Heart right ventricle (tissue), 16 donors: ENCODE results near the gene FLAD1. TPM values are rescaled to one million over a fixed set of nuclear protein-coding genes. Genes with fewer than 3 reads are reported as not detected.

Experiments
- ATAC-seq, 8 donors: fragments of 200-7000 bp; cut with Tn5 transposase; one replicate each; pipeline ENCODE4 v1.9.1; 2020; ENCODE audit warnings: mild to moderate bottlenecking in 8 of 8, moderate library complexity in 8 of 8, moderate number of reproducible peaks in 1 of 8
- DNase-seq, 2 donors: peaks; one replicate each; pipeline ENCODE4 v3.0.0-alpha.2; 2020
- H3K27ac ChIP-seq, 10 donors: fragments of 200-600 bp; sonication (generic) in 2 of 10; one replicate each; pipeline versions ENCODE4 v1.5.0 to v1.8.0; 2020 to 2022; ENCODE audit warnings: mild to moderate bottlenecking in 3 of 10
- H3K27me3 ChIP-seq, 7 donors: fragments of 200-600 bp; one replicate each; pipeline ENCODE4 v1.8.0; 2021 to 2022; ENCODE audit warnings: mild to moderate bottlenecking in 2 of 7
- H3K36me3 ChIP-seq, 9 donors: fragments of 200-600 bp; sonication (generic) in 1 of 9; one replicate each; pipeline versions ENCODE4 v1.5.0 to v1.8.0; 2020 to 2022; ENCODE audit warnings: mild to moderate bottlenecking in 2 of 9
- H3K4me1 ChIP-seq, 9 donors: fragments of 200-600 bp; sonication (generic) in 1 of 9; one replicate each; pipeline versions ENCODE4 v1.5.0 to v1.8.0; 2020 to 2022; ENCODE audit warnings: mild to moderate bottlenecking in 4 of 9
- H3K4me3 ChIP-seq, 10 donors: fragments of 200-600 bp; sonication (generic) in 2 of 10; one replicate each; pipeline versions ENCODE4 v1.5.0 to v1.8.0; 2020 to 2022; ENCODE audit warnings: mild to moderate bottlenecking in 7 of 10, moderate library complexity in 2 of 10
- H3K9me3 ChIP-seq, 11 donors: fragments of 200-600 bp in 10 of 11; sonication (generic) in 2 of 11; one replicate each; pipeline versions ENCODE4 v1.5.0 to v1.8.0; 2013 to 2022; ENCODE audit warnings: mild to moderate bottlenecking in 2 of 11, control low read depth in 1 of 11, moderate library complexity in 1 of 11
- CTCF ChIP-seq, 9 donors: fragments of 200-600 bp; sonication (generic) in 2 of 9; IDR thresholded peaks; one replicate each; pipeline versions ENCODE4 v1.5.0 to v1.8.0; 2021 to 2022; ENCODE audit warnings: antibody characterized with exemption in 9 of 9, mild to moderate bottlenecking in 5 of 9, moderate library complexity in 1 of 9
- WGBS, 2 donors: extraction: QIAGEN DNeasy Blood & Tissue Kit; methylation state at CpG; one replicate each; pipeline ENCODE4 v1.1.7; 2013; ENCODE audit warnings: inconsistent platforms in 1 of 2; 5-methylcytosine and 5-hydroxymethylcytosine counted together
- intact Hi-C, 10 donors: fragments of 100-400 bp; cut with DNase I; formaldehyde crosslinking; loops; one replicate each; pipeline versions ENCODE4 v1.11.1 to v1.14.2; 2022
- polyA plus RNA-seq, 2 donors: library from polyadenylated mRNA; stranded (reverse); fragments of 200-250 nt; gene quantifications; one replicate each; pipeline ENCODE4 v1.2.3, GENCODE V29; 2013
- total RNA-seq, 10 donors: library from RNA; stranded (reverse); fragmentation: NEBNext Ultra II Directional in 3 of 10; extraction: Animal tissue kit (Norgen Biotek cat#: 25700) in 3 of 10; gene quantifications; one replicate each; pipeline versions ENCODE4 v1.2.1 to v1.2.4, GENCODE V29; 2021 to 2023
- donor health status: Arrhythmogenic right ventricular cardiomyopathy.
- donor health status: ischemic (EF 13 %, LVEDD 7.1; RV severe dilation, severe dysfunction).
- donor health status: healthy with polysubstance abuse.
- donor health status: DM: no; HTN: yes; CAD: no.
- donor health status: DM: no; HTN: no; CAD: no.
- donor health status: ischemic (EF 25% LVEDD 6.9; RV normal size, moderate dysfunction).
- donor health status: ischemic (EF 25% LVEDD 5.7; RV mildly dilated, moderate dysfunction).
- donor health status: healthy.
- donor health status: DM: yes; HTN: yes; CAD: no.
- donor health status: Ischemic cardiomyopathy.
- donor health status: ischemic (EF 35%, LVEDD 5.7; RV mildly dilated, moderate dysfunction).
- donor health status: nonischemic (EF 11% LVEDD 7.7; RV severe dilation, severe dysfunction).
- donor health status: DM: yes; HTN: yes; CAD: no.
- donor health status: PGD.
- donor health status: ischemic (EF 29% LVEDD 5.4; RV normal size, mild dysfunction).
- donor health status: nonischemic (EF 23%, LVEDD 6.1; RV moderate dilation, normal function).

FLAD1 gene
- total and polyA plus RNA-seq, 12 donors: 20.1 to 41.6 (median 25.0) TPM

- no peaks in the 10 kb centered on the region for H3K27me3 ChIP-seq
- intact Hi-C loops: loop anchor here in 1 of 10 donors (10.0 kb wide), 1 partner anchor 58 kb away; the partner anchor contains the start of gene EFNA4
- H3K4me3 ChIP-seq: peak overlapping the region in 1 of 10 donors; percentile 14
- DNase-seq (no peak), ATAC-seq (no peak)
- H3K36me3 ChIP-seq: no peaks in the 10 kb centered on the region
- H3K27ac ChIP-seq: peak overlapping the region in 9 of 10 donors; percentile 63 to 98 (median 96)
- no peaks in the 10 kb centered on the region for H3K9me3 ChIP-seq
- H3K4me1 ChIP-seq: peaks cover 26 to 79% (median 66%) of the 10 kb centered on the region in 9 donors
- no peak for TF ChIP-seq CTCF (IDR thresholded peaks at IDR 0.05)
- 39 to 45% methylated on average over 2 of the region's 2 CpGs for WGBS, 2 donors
Measured at GRCh38 chr1:155006601-155007101, 23.5 kb downstream of the FLAD1 start.

GRCh38 chr1:155007251-155007828 is 24.2 kb downstream of the FLAD1 start:
- Histone ChIP-seq H3K27ac (peak overlapping the region; percentile 19 to 98 (median 95)), H3K9me3 (no peaks in the 10 kb centered on the region), H3K27me3 (no peaks in the 10 kb centered on the region), H3K4me3 (peak overlapping the region in 3 of 10 donors; percentile 25 to 54 (median 28)), H3K4me1 (peaks cover 26 to 86% (median 73%) of the 10 kb centered on the region in 9 donors), H3K36me3 (no peaks in the 10 kb centered on the region)
- peak; percentile 69 to 75 for DNase-seq
- peak; percentile 14 to 53 (median 34) for ATAC-seq
- no peak for TF ChIP-seq CTCF (IDR thresholded peaks at IDR 0.05)
- intact Hi-C loops: loop anchor here in 1 of 10 donors (10.0 kb wide), 1 partner anchor 57 kb away; the partner anchor contains the start of gene EFNA4
- WGBS, 2 donors: 44 to 51% methylated on average over 6 of the region's 6 CpGs

- H3K9me3 ChIP-seq: no peaks in the 10 kb centered on the region
- intact Hi-C loops: loop anchor here in 1 of 10 donors (10.0 kb wide), 1 partner anchor 57 kb away; the partner anchor contains the start of gene EFNA4
- H3K27ac ChIP-seq: peak overlapping the region; percentile 19 to 98 (median 95)
- H3K4me3 ChIP-seq: peak overlapping the region in 7 of 10 donors; percentile 1 to 54 (median 25)
- ATAC-seq (peak in 1 of 8 donors; percentile 2), DNase-seq (no peak)
- no peaks in the 10 kb centered on the region for H3K27me3 ChIP-seq
- no peak for TF ChIP-seq CTCF (IDR thresholded peaks at IDR 0.05)
- 62 to 72% methylated on average over 16 of the region's 16 CpGs for WGBS, 2 donors
- peaks cover 0 to 4% (median 0%) of the 10 kb centered on the region in 9 donors for H3K36me3 ChIP-seq
- peaks cover 26 to 95% (median 81%) of the 10 kb centered on the region in 9 donors for H3K4me1 ChIP-seq
Measured at GRCh38 chr1:155008015-155008941, 25.1 kb downstream of the FLAD1 start.

GRCh38 chr1:155009221-155009711 is 26.1 kb downstream of the FLAD1 start:
- no peak for TF ChIP-seq CTCF (IDR thresholded peaks at IDR 0.05)
- WGBS, 2 donors: 88 to 92% methylated on average over 12 of the region's 12 CpGs
- Histone ChIP-seq H3K4me1 (peaks cover 22 to 97% (median 73%) of the 10 kb centered on the region in 9 donors), H3K27me3 (no peaks in the 10 kb centered on the region), H3K27ac (peak overlapping the region in 7 of 10 donors; percentile 83 to 98 (median 95)), H3K36me3 (peaks cover 0 to 9% (median 0%) of the 10 kb centered on the region in 9 donors), H3K9me3 (no peaks in the 10 kb centered on the region), H3K4me3 (peak overlapping the region in 3 of 10 donors; percentile 24 to 54 (median 25))
- no peak for ATAC-seq
- DNase-seq: no peak
- intact Hi-C loops: loop anchor here in 1 of 10 donors (10.0 kb wide), 1 partner anchor 56 kb away; the partner anchor contains the start of gene EFNA4
